GM12865 (cell line): ENCODE measurements around the gene SPEG.

ENCODE experiments used
- DNase-seq: peaks from one replicate; pipeline ENCODE4 v3.0.0; 2010; ENCODE audit warnings: low read depth
- H3K4me3 ChIP-seq: 2 replicates; pipeline ENCODE4 v1.5.1; 2011; ENCODE audit warnings: mild to moderate bottlenecking, low read depth, low read length, control low read depth
- CTCF ChIP-seq: IDR thresholded peaks from 2 replicates; pipeline ENCODE4 v1.5.1; 2011; ENCODE audit warnings: low read length, control low read depth, low read depth, inconsistent platforms; ENCODE audit not compliant: insufficient read depth; ENCODE audit errors: missing control alignments

The SPEG gene

GRCh38 chr2:219418155-219419011 is 16.3 kb upstream of the SPEG start, which contains the start of gene DES:
TSS of gene DES (plus strand) at chr2:219418377. CDS start at chr2:219418463, 86 bp downstream.
- no peak for DNase-seq
- no peak for TF ChIP-seq CTCF
- no peak within 1 kb of the TSS for H3K4me3 ChIP-seq

GRCh38 chr2:219419012-219419324 is 15.7 kb upstream of the SPEG start:
- TF ChIP-seq CTCF: no peak
- DNase-seq: no peak
- no peak overlapping the region for H3K4me3 ChIP-seq

GRCh38 chr2:219419331-219420197 is 15.1 kb upstream of the SPEG start:
- DNase-seq: no peak
- no peak for TF ChIP-seq CTCF
- H3K4me3 ChIP-seq: no peak overlapping the region

- H3K4me3 ChIP-seq: no peak overlapping the region
- TF ChIP-seq CTCF: no peak
- no peak for DNase-seq
Observed at GRCh38 chr2:219420687-219421086, 14.0 kb upstream of the SPEG start.

GRCh38 chr2:219421323-219421722 is 13.3 kb upstream of the SPEG start:
- TF ChIP-seq CTCF: no peak
- H3K4me3 ChIP-seq: no peak overlapping the region
- DNase-seq: no peak

- no peak for TF ChIP-seq CTCF
- no peak for DNase-seq
- no peak overlapping the region for H3K4me3 ChIP-seq
Observed at GRCh38 chr2:219422952-219423534, 11.6 kb upstream of the SPEG start.
